IMR-90 (cell line): ENCODE results near the gene DVL2. TPM values are rescaled to one million over a fixed set of nuclear protein-coding genes. Genes with fewer than 3 reads are reported as not detected.

Experiments
- ATAC-seq: fragments of 200-7000 bp; cut with Tn5 transposase; 2 replicates; pipeline ENCODE4 v1.9.1; 2020; ENCODE audit warnings: low read depth, mild to moderate bottlenecking, moderate library complexity
- BruUV-seq: library from RNA; stranded (reverse); fragments of 400-500 nt; replicated peaks from 2 replicates; lab custom pipeline; 2021; lab: Mats Ljungman, UMichigan
- CTCF ChIA-PET: fragments of 300-600 bp; formaldehyde crosslinking; extraction: SDS; loops from one replicate; lab custom pipeline; 2021; ENCODE audit warnings: antibody characterized with exemption; lab: Yijun Ruan, JAX
- POLR2A ChIA-PET: fragments of 300-600 bp; sonication (Branson Sonifier 250); formaldehyde crosslinking; loops from one replicate; lab custom pipeline; 2022; ENCODE audit warnings: antibody characterized with exemption; ENCODE audit not compliant: unreplicated experiment; lab: Charles Lee
- DNase-seq: peaks from one replicate; pipeline ENCODE4 v3.0.0; 2013
- H2AFZ ChIP-seq: replicated peaks from 2 replicates; pipeline ENCODE3; 2013; ENCODE audit warnings: low read length, mild to moderate bottlenecking; ENCODE audit not compliant: poor library complexity
- H2AK5ac ChIP-seq: 2 replicates; pipeline ENCODE4 v1.6.1; 2013; ENCODE audit warnings: low read depth, low read length, inconsistent platforms
- H2AK9ac ChIP-seq: replicated peaks from 2 replicates; pipeline ENCODE3; 2013; ENCODE audit warnings: mild to moderate bottlenecking, low read depth, low read length, moderate library complexity; ENCODE audit not compliant: poor library complexity
- H2BK120ac ChIP-seq: 2 replicates; pipeline ENCODE4 v1.6.1; 2013; ENCODE audit warnings: low read depth, low read length, inconsistent platforms
- H2BK15ac ChIP-seq: 3 replicates; pipeline ENCODE4 v1.6.1; 2013; ENCODE audit warnings: low read depth, low read length, inconsistent platforms
- H2BK20ac ChIP-seq: 2 replicates; pipeline ENCODE4 v1.6.1; 2013; ENCODE audit warnings: low read depth, mild to moderate bottlenecking, inconsistent platforms, low read length, moderate library complexity
- H2BK5ac ChIP-seq: 2 replicates; pipeline ENCODE4 v1.6.1; 2013; ENCODE audit warnings: mild to moderate bottlenecking, low read depth, low read length, inconsistent platforms; ENCODE audit not compliant: poor library complexity, severe bottlenecking
- H3K14ac ChIP-seq: replicated peaks from 2 replicates; pipeline ENCODE4 v1.6.1; 2013; ENCODE audit warnings: low read depth, low read length, inconsistent platforms
- H3K18ac ChIP-seq: 2 replicates; pipeline ENCODE4 v1.6.1; 2013; ENCODE audit warnings: low read depth, low read length, control low read depth
- H3K23ac ChIP-seq: 2 replicates; pipeline ENCODE4 v1.6.1; 2013; ENCODE audit warnings: low read depth, low read length, inconsistent platforms
- H3K27ac ChIP-seq: 2 replicates; pipeline ENCODE4 v1.5.1; 2013; ENCODE audit warnings: mild to moderate bottlenecking, control low read depth, low read length; ENCODE audit not compliant: insufficient read depth
- H3K27me3 ChIP-seq: 2 replicates; pipeline ENCODE4 v1.6.1; 2013; ENCODE audit warnings: low read length; ENCODE audit not compliant: control insufficient read depth, insufficient read depth
- H3K36me3 ChIP-seq: 2 replicates; pipeline ENCODE4 v1.6.1; 2013; ENCODE audit warnings: low read length, mixed read lengths; ENCODE audit not compliant: control insufficient read depth, insufficient read depth
- H3K4ac ChIP-seq: 2 replicates; pipeline ENCODE4 v1.6.1; 2013; ENCODE audit warnings: low read depth, low read length, inconsistent platforms
- H3K4me1 ChIP-seq: 2 replicates; pipeline ENCODE4 v1.6.1; 2013; ENCODE audit warnings: low read length, mixed read lengths; ENCODE audit not compliant: control insufficient read depth, insufficient read depth
- H3K4me2 ChIP-seq: 2 replicates; pipeline ENCODE4 v1.6.1; 2013; ENCODE audit warnings: low read depth, mild to moderate bottlenecking, control low read depth, low read length, moderate library complexity
- H3K4me3 ChIP-seq: 2 replicates; pipeline ENCODE4 v1.5.1; 2013; ENCODE audit warnings: low read depth, mild to moderate bottlenecking, control low read depth, low read length, moderate library complexity; ENCODE audit not compliant: insufficient read depth
- H3K56ac ChIP-seq: 2 replicates; pipeline ENCODE4 v1.6.1; 2013; ENCODE audit warnings: low read length, inconsistent platforms; ENCODE audit not compliant: insufficient read depth; ENCODE audit errors: extremely low read depth
- H3K79me1 ChIP-seq, 2 experiments: 2 replicates each; pipeline ENCODE4 v1.6.1; 2013; ENCODE audit warnings: low read length in 2 of 2, inconsistent platforms in 1 of 2, low read depth in 1 of 2
- H3K9ac ChIP-seq: 2 replicates; pipeline ENCODE4 v1.6.1; 2013; ENCODE audit warnings: low read depth, low read length, control low read depth
- H3K9me1 ChIP-seq: 2 replicates; pipeline ENCODE4 v1.6.1; 2013; ENCODE audit warnings: low read length, inconsistent platforms; ENCODE audit not compliant: insufficient read depth
- H3K9me3 ChIP-seq: 2 replicates; pipeline ENCODE4 v1.6.1; 2013; ENCODE audit warnings: low read length; ENCODE audit not compliant: control insufficient read depth, insufficient read depth
- H4K20me1 ChIP-seq: 2 replicates; pipeline ENCODE4 v1.6.1; 2013; ENCODE audit warnings: low read length, inconsistent platforms; ENCODE audit not compliant: insufficient read depth
- H4K5ac ChIP-seq: 2 replicates; pipeline ENCODE4 v1.6.1; 2013; ENCODE audit warnings: mild to moderate bottlenecking, low read depth, low read length, control low read depth
- H4K8ac ChIP-seq, 2 experiments: 2 replicates each; pipeline ENCODE4 v1.6.1; 2013; ENCODE audit warnings: low read depth in 2 of 2, low read length in 2 of 2, control low read depth in 1 of 2, inconsistent platforms in 1 of 2
- H4K91ac ChIP-seq: 2 replicates; pipeline ENCODE4 v1.6.1; 2013; ENCODE audit warnings: low read depth, low read length, inconsistent platforms; ENCODE audit not compliant: insufficient read depth
- BHLHE40 ChIP-seq: fragments of 150-350 bp; IDR thresholded peaks from 2 replicates; pipeline ENCODE4 v1.6.1; 2016; ENCODE audit warnings: mild to moderate bottlenecking, low read depth, low read length
- CEBPB ChIP-seq: IDR thresholded peaks from 2 replicates; pipeline ENCODE4 v1.6.1; 2012; ENCODE audit warnings: low read depth, low read length, improper control_type of control experiment
- CHD1 ChIP-seq: IDR thresholded peaks from 2 replicates; pipeline ENCODE4 v1.6.1; 2012; ENCODE audit warnings: low read depth, low read length, improper control_type of control experiment
- FOS ChIP-seq: fragments of 150-350 bp; IDR thresholded peaks from 2 replicates; pipeline ENCODE4 v1.6.1; 2016; ENCODE audit warnings: low read depth, low read length
- MAFK ChIP-seq: IDR thresholded peaks from 2 replicates; pipeline ENCODE4 v1.6.1; 2012; ENCODE audit warnings: low read depth, low read length, improper control_type of control experiment
- MAZ ChIP-seq: IDR thresholded peaks from 2 replicates; pipeline ENCODE4 v1.6.1; 2012; ENCODE audit warnings: low read depth, mild to moderate bottlenecking, low read length, improper control_type of control experiment, moderate library complexity, borderline replicate concordance
- MXI1 ChIP-seq: IDR thresholded peaks from 2 replicates; pipeline ENCODE4 v1.6.1; 2012; ENCODE audit warnings: low read depth, mild to moderate bottlenecking, low read length, moderate library complexity, borderline replicate concordance
- NFE2L2 ChIP-seq: fragments of 150-350 bp; IDR thresholded peaks from 2 replicates; pipeline ENCODE4 v1.6.1; 2016; ENCODE audit warnings: low read depth, mild to moderate bottlenecking, low read length
- POLR2A ChIP-seq: IDR thresholded peaks from 2 replicates; pipeline ENCODE4 v1.6.1; 2012; ENCODE audit warnings: mild to moderate bottlenecking, low read depth, low read length
- RAD21 ChIP-seq: IDR thresholded peaks from 2 replicates; pipeline ENCODE4 v1.6.1; 2012; ENCODE audit warnings: low read length, improper control_type of control experiment
- RCOR1 ChIP-seq: IDR thresholded peaks from 2 replicates; pipeline ENCODE4 v1.6.1; 2012; ENCODE audit warnings: mild to moderate bottlenecking, low read length, improper control_type of control experiment; ENCODE audit not compliant: insufficient replicate concordance
- RFX5 ChIP-seq: IDR thresholded peaks from 2 replicates; pipeline ENCODE4 v1.8.0; 2012; ENCODE audit warnings: low read depth, mild to moderate bottlenecking, low read length, moderate library complexity
- SMC3 ChIP-seq: fragments of 150-350 bp; IDR thresholded peaks from 2 replicates; pipeline ENCODE4 v1.6.1; 2016; ENCODE audit warnings: low read depth, mild to moderate bottlenecking, antibody characterized with exemption, low read length, moderate library complexity
- WGBS, 2 experiments: methylation state at CpG; one replicate each; pipeline versions ENCODE4 v1.1.5 to v1.1.7; 2013; ENCODE audit warnings: missing lambda C conversion rate in 2 of 2; ENCODE audit not compliant: insufficient read length in 1 of 2; ENCODE audit errors: extremely low coverage in 2 of 2; 5-methylcytosine and 5-hydroxymethylcytosine counted together
- dilution Hi-C: fragments of 300-500 bp; cut with HindIII; formaldehyde crosslinking; loops from one replicate; pipeline ENCODE4 v1.14.3; 2018; ENCODE audit warnings: low sequenced_read_pairs; ENCODE audit not compliant: unreplicated experiment
- in situ Hi-C: fragments of 300-500 bp; cut with MboI; formaldehyde crosslinking; loops from 3 replicates; pipeline ENCODE4 v1.14.3; 2019; ENCODE audit warnings: low sequenced_read_pairs, inconsistent platforms, mixed read lengths
- intact Hi-C: fragments of 100-400 bp; cut with micrococcal nuclease; formaldehyde crosslinking; loops from 2 replicates; pipeline ENCODE4 v1.10.0; 2022
- polyA plus RNA-seq, 3 experiments: library from polyadenylated mRNA; depleted of rRNA; stranded (reverse); fragments of >200 nt; gene quantifications; 2 replicates each; pipeline ENCODE4 v1.2.3, GENCODE V29; 2012; ENCODE audit warnings: low replicate concordance in 1 of 3
- total RNA-seq: library from RNA; depleted of rRNA; stranded (reverse); fragments of >200 nt; gene quantifications from 2 replicates; pipeline ENCODE4 v1.2.3, GENCODE V29; 2012
- TF ChIP-seq, protein P1 (sequence below): fragments of 150-350 bp; IDR thresholded peaks from 2 replicates; pipeline ENCODE4 v1.6.1; 2017; ENCODE audit warnings: mild to moderate bottlenecking, antibody characterized with exemption, low read length, low read depth
- TF ChIP-seq, protein P2 (sequence below): fragments of 150-350 bp; IDR thresholded peaks from 2 replicates; pipeline ENCODE4 v1.6.1; 2016; ENCODE audit warnings: low read depth, mild to moderate bottlenecking, low read length, moderate library complexity, borderline replicate concordance
- TF ChIP-seq, protein P3 (sequence below): conservative IDR thresholded peaks from 2 replicates; pipeline ENCODE4 v1.5.1; 2012; ENCODE audit warnings: mild to moderate bottlenecking, low read depth, low read length, improper control_type of control experiment

Gene DVL2
- total and polyA plus RNA-seq, 2 of the 4 experiments (the other 2 are of a cell fraction): 11.8 to 21.3 TPM

DNA sequence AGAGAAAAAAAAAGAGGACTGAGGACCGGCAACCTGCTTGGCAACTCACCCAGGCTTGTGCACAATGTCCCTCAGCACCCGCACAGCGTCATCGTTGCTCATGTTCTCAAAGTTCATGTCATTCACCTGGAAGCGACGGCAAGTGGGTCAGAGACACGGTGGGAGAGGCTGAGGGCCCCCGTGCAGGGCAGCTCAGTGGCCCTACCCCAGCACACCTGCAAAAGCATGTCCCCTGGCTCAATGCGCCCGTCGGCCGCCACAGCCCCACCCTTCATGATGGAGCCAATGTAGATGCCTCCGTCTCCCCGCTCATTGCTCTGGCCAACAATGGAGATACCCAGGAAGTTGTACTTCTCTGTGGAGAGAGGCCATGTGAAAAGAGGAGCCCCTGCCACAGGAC is 5.4 kb downstream of the DVL2 start:
- dilution Hi-C loops (no loop called here), intact Hi-C loops (no loop called here), in situ Hi-C loops (loop anchor here (25.0 kb wide), 1 partner anchor 933 kb away; the partner anchor contains the start of genes PER1 and VAMP2)
- ChIA-PET POLR2A (interaction anchor here (1.3 kb wide), 1 partner anchor 10 kb away, joined by 4 read pairs; the partner anchor contains the start of genes ACADVL and DLG4), CTCF (no interaction called here)
- H3K4me3 ChIP-seq: no peak overlapping the region
- H3K27me3 ChIP-seq: no peaks in the 10 kb centered on the region
- H3K9me3 ChIP-seq: no peaks in the 10 kb centered on the region
- peaks cover 60% of the 10 kb centered on the region for H3K36me3 ChIP-seq
- H4K5ac ChIP-seq: no peak overlapping the region
- H3K4me2 ChIP-seq: no peak overlapping the region
- no peak overlapping the region for H3K23ac ChIP-seq
- ATAC-seq: no peak
- H3K9me1 ChIP-seq: peaks cover 6% of the 10 kb centered on the region
- no peak overlapping the region for H4K91ac ChIP-seq
- H3K27ac ChIP-seq: no peak overlapping the region
- 100% methylated on average over 7 of the region's 14 CpGs; no CpG with 5 or more reads in 1 of the 2 experiments for WGBS, 2 experiments
- no peak overlapping the region for H3K18ac ChIP-seq
- TF ChIP-seq MAZ (no peak), POLR2A (no peak), FOS (no peak), NFE2L2 (no peak), RAD21 (no peak), MXI1 (no peak), CEBPB (no peak), BHLHE40 (no peak), RCOR1 (no peak), RFX5 (no peak), SMC3 (no peak), CHD1 (no peak), MAFK (no peak)
- TF ChIP-seq, protein P1, sequence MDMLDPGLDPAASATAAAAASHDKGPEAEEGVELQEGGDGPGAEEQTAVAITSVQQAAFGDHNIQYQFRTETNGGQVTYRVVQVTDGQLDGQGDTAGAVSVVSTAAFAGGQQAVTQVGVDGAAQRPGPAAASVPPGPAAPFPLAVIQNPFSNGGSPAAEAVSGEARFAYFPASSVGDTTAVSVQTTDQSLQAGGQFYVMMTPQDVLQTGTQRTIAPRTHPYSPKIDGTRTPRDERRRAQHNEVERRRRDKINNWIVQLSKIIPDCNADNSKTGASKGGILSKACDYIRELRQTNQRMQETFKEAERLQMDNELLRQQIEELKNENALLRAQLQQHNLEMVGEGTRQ: no peak
- TF ChIP-seq, protein P2, sequence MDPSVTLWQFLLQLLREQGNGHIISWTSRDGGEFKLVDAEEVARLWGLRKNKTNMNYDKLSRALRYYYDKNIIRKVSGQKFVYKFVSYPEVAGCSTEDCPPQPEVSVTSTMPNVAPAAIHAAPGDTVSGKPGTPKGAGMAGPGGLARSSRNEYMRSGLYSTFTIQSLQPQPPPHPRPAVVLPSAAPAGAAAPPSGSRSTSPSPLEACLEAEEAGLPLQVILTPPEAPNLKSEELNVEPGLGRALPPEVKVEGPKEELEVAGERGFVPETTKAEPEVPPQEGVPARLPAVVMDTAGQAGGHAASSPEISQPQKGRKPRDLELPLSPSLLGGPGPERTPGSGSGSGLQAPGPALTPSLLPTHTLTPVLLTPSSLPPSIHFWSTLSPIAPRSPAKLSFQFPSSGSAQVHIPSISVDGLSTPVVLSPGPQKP: no peak
- TF ChIP-seq, protein P3, sequence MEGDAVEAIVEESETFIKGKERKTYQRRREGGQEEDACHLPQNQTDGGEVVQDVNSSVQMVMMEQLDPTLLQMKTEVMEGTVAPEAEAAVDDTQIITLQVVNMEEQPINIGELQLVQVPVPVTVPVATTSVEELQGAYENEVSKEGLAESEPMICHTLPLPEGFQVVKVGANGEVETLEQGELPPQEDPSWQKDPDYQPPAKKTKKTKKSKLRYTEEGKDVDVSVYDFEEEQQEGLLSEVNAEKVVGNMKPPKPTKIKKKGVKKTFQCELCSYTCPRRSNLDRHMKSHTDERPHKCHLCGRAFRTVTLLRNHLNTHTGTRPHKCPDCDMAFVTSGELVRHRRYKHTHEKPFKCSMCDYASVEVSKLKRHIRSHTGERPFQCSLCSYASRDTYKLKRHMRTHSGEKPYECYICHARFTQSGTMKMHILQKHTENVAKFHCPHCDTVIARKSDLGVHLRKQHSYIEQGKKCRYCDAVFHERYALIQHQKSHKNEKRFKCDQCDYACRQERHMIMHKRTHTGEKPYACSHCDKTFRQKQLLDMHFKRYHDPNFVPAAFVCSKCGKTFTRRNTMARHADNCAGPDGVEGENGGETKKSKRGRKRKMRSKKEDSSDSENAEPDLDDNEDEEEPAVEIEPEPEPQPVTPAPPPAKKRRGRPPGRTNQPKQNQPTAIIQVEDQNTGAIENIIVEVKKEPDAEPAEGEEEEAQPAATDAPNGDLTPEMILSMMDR: no peak
- H4K8ac ChIP-seq: no peak overlapping the region
- no peaks in the 10 kb centered on the region; the same call in 1 of the 2 replicates for H3K4me1 ChIP-seq
- H2BK15ac ChIP-seq: no peak overlapping the region
- H2BK20ac ChIP-seq: no peak overlapping the region
- no peak overlapping the region for H2AK5ac ChIP-seq
- no peak overlapping the region for H2AK9ac ChIP-seq
- no peak overlapping the region for H2BK5ac ChIP-seq
- H4K20me1 ChIP-seq: peaks cover 28% of the 10 kb centered on the region
- no TSS peak for BruUV-seq
- no peak overlapping the region for H2BK120ac ChIP-seq
- H3K79me1 ChIP-seq: peaks cover 8 to 75% of the 10 kb centered on the region in 2 experiments; a peak in 3 of 4 replicates
- no peak overlapping the region for H3K9ac ChIP-seq
- no peak overlapping the region for H3K4ac ChIP-seq
- DNase-seq: no peak
- H2AFZ ChIP-seq: no peak overlapping the region
- no peak overlapping the region for H3K14ac ChIP-seq
- H3K56ac ChIP-seq: no peak overlapping the region
